T-helper 17 cell (primary cell): ENCODE data around the gene CASKIN2. TPM values are rescaled to one million over a fixed set of nuclear protein-coding genes. Genes with fewer than 3 reads are reported as not detected.

Experiments
- ATAC-seq: fragments of 150-1000 bp; cut with Tn5 transposase; 2 replicates; pipeline ENCODE4 v1.10.0; 2021; ENCODE audit warnings: mild to moderate bottlenecking, moderate library complexity
- DNase-seq, 3 donors: peaks; one replicate each; pipeline versions ENCODE4 v3.0.0 to v3.0.0-alpha.2; 2020 to 2021
- H3K9me3 ChIP-seq: one replicate; pipeline ENCODE4 v1.7.0; 2013; ENCODE audit warnings: low read length, mild to moderate bottlenecking; ENCODE audit not compliant: control insufficient read depth, poor library complexity, severe bottlenecking
- H3K27ac Mint-ChIP-seq: one replicate; pipeline ENCODE4 v1.8.0; 2022; ENCODE audit warnings: mild to moderate bottlenecking, moderate library complexity, mixed read lengths
- H3K27me3 Mint-ChIP-seq: one replicate; pipeline ENCODE4 v1.8.0; 2022; ENCODE audit warnings: mixed read lengths
- H3K36me3 Mint-ChIP-seq: one replicate; pipeline ENCODE4 v1.8.0; 2022; ENCODE audit warnings: low read depth, mixed read lengths
- H3K4me1 Mint-ChIP-seq: one replicate; pipeline ENCODE4 v1.8.0; 2022; ENCODE audit warnings: mild to moderate bottlenecking, mixed read lengths
- H3K4me3 Mint-ChIP-seq: one replicate; pipeline ENCODE4 v1.8.0; 2022; ENCODE audit warnings: mild to moderate bottlenecking, moderate library complexity, mixed read lengths
- total RNA-seq, 4 donors: library from RNA in 2 of 4; stranded (reverse) in 2 of 4; gene quantifications; one replicate each; pipeline ENCODE4 v1.2.3 and lab custom pipeline; 2022 to 2026

CASKIN2 gene
- total RNA-seq, 2 donors from 2014 or later: 0.08 to 0.40 TPM

GRCh38 chr17:75553295-75554110 is 38.2 kb upstream of the CASKIN2 start:
- DNase-seq (no peak), ATAC-seq (no peak)
- H3K27ac Mint-ChIP-seq: no peak overlapping the region
- no peak overlapping the region for H3K4me3 Mint-ChIP-seq
- no peaks in the 10 kb centered on the region for H3K27me3 Mint-ChIP-seq
- H3K36me3 Mint-ChIP-seq: no peaks in the 10 kb centered on the region
- no peaks in the 10 kb centered on the region for H3K4me1 Mint-ChIP-seq
- H3K9me3 ChIP-seq: no peaks in the 10 kb centered on the region

GRCh38 chr17:75552425-75553294 is 37.3 kb upstream of the CASKIN2 start:
- Mint-ChIP-seq H3K27ac (no peak overlapping the region), H3K27me3 (no peaks in the 10 kb centered on the region)
- ATAC-seq: no peak

GRCh38 chr17:75551266-75551665 is 35.9 kb upstream of the CASKIN2 start:
- H3K9me3 ChIP-seq: no peaks in the 10 kb centered on the region
- Mint-ChIP-seq H3K4me1 (peaks cover 1% of the 10 kb centered on the region), H3K27me3 (no peaks in the 10 kb centered on the region), H3K4me3 (no peak overlapping the region), H3K27ac (no peak overlapping the region), H3K36me3 (no peaks in the 10 kb centered on the region)
- ATAC-seq: no peak
- no peak for DNase-seq

More at GRCh38 chr17:75552425-75553294, 37.3 kb upstream of the CASKIN2 start:
- Mint-ChIP-seq H3K4me3 (no peak overlapping the region), H3K4me1 (no peaks in the 10 kb centered on the region), H3K36me3 (no peaks in the 10 kb centered on the region)
- DNase-seq: no peak
- no peaks in the 10 kb centered on the region for H3K9me3 ChIP-seq

GRCh38 chr17:75550139-75550465 is 34.8 kb upstream of the CASKIN2 start:
- no peak overlapping the region for H3K27ac Mint-ChIP-seq

GRCh38 chr17:75549246-75550138 is 34.2 kb upstream of the CASKIN2 start:
- Mint-ChIP-seq H3K4me3 (no peak overlapping the region), H3K27me3 (no peaks in the 10 kb centered on the region), H3K4me1 (peaks cover 4% of the 10 kb centered on the region), H3K27ac (no peak overlapping the region), H3K36me3 (no peaks in the 10 kb centered on the region)
- DNase-seq: no peak
- no peaks in the 10 kb centered on the region for H3K9me3 ChIP-seq
- ATAC-seq: no peak

More at GRCh38 chr17:75550139-75550465, 34.8 kb upstream of the CASKIN2 start:
- Mint-ChIP-seq H3K36me3 (no peaks in the 10 kb centered on the region), H3K4me1 (peaks cover 4% of the 10 kb centered on the region), H3K4me3 (no peak overlapping the region), H3K27me3 (no peaks in the 10 kb centered on the region)
- no peaks in the 10 kb centered on the region for H3K9me3 ChIP-seq
- no peak for DNase-seq
- ATAC-seq: no peak

- no peak for DNase-seq
- Mint-ChIP-seq H3K4me1 (peaks cover 4% of the 10 kb centered on the region), H3K27me3 (no peaks in the 10 kb centered on the region), H3K36me3 (no peaks in the 10 kb centered on the region), H3K4me3 (no peak overlapping the region), H3K27ac (no peak overlapping the region)
- ATAC-seq: no peak
- no peaks in the 10 kb centered on the region for H3K9me3 ChIP-seq
Measured at GRCh38 chr17:75548813-75549212, 33.5 kb upstream of the CASKIN2 start.

- H3K4me1 Mint-ChIP-seq: peaks cover 6% of the 10 kb centered on the region
- no peak overlapping the region for H3K27ac Mint-ChIP-seq
- H3K9me3 ChIP-seq: no peaks in the 10 kb centered on the region
- DNase-seq (no peak), ATAC-seq (no peak)
- no peaks in the 10 kb centered on the region for H3K36me3 Mint-ChIP-seq
- no peak overlapping the region for H3K4me3 Mint-ChIP-seq
- H3K27me3 Mint-ChIP-seq: no peaks in the 10 kb centered on the region
Measured at GRCh38 chr17:75547091-75547490, 31.8 kb upstream of the CASKIN2 start.

- H3K4me3 Mint-ChIP-seq: no peak overlapping the region
- no peak overlapping the region for H3K27ac Mint-ChIP-seq
- no peak for ATAC-seq
- H3K36me3 Mint-ChIP-seq: no peaks in the 10 kb centered on the region
- DNase-seq: no peak
- no peaks in the 10 kb centered on the region for H3K9me3 ChIP-seq
- peaks cover 9% of the 10 kb centered on the region for H3K4me1 Mint-ChIP-seq
- H3K27me3 Mint-ChIP-seq: no peaks in the 10 kb centered on the region
Measured at GRCh38 chr17:75546181-75546580, 30.8 kb upstream of the CASKIN2 start.

- no peaks in the 10 kb centered on the region for H3K36me3 Mint-ChIP-seq
- no peaks in the 10 kb centered on the region for H3K27me3 Mint-ChIP-seq
- H3K9me3 ChIP-seq: no peaks in the 10 kb centered on the region
- DNase-seq: no peak
- H3K4me3 Mint-ChIP-seq: no peak overlapping the region
- peaks cover 15% of the 10 kb centered on the region for H3K4me1 Mint-ChIP-seq
- no peak for ATAC-seq
- no peak overlapping the region for H3K27ac Mint-ChIP-seq
Measured at GRCh38 chr17:75544250-75544649, 28.9 kb upstream of the CASKIN2 start.

- Mint-ChIP-seq H3K36me3 (no peaks in the 10 kb centered on the region), H3K4me1 (peaks cover 17% of the 10 kb centered on the region), H3K27me3 (no peaks in the 10 kb centered on the region), H3K27ac (no peak overlapping the region), H3K4me3 (no peak overlapping the region)
- no peaks in the 10 kb centered on the region for H3K9me3 ChIP-seq
- DNase-seq (no peak), ATAC-seq (no peak)
Measured at GRCh38 chr17:75542728-75543336, 27.5 kb upstream of the CASKIN2 start.

- no peak for ATAC-seq
- no peaks in the 10 kb centered on the region for H3K36me3 Mint-ChIP-seq
- H3K27me3 Mint-ChIP-seq: no peaks in the 10 kb centered on the region
- no peaks in the 10 kb centered on the region for H3K9me3 ChIP-seq
- no peak for DNase-seq
- H3K27ac Mint-ChIP-seq: no peak overlapping the region
- H3K4me1 Mint-ChIP-seq: peaks cover 17% of the 10 kb centered on the region
- no peak overlapping the region for H3K4me3 Mint-ChIP-seq
Measured at GRCh38 chr17:75542229-75542628, 26.9 kb upstream of the CASKIN2 start.

- no peaks in the 10 kb centered on the region for H3K27me3 Mint-ChIP-seq
- H3K36me3 Mint-ChIP-seq: no peaks in the 10 kb centered on the region
- peaks cover 15% of the 10 kb centered on the region for H3K4me1 Mint-ChIP-seq
- H3K4me3 Mint-ChIP-seq: no peak overlapping the region
- H3K27ac Mint-ChIP-seq: no peak overlapping the region
- no peak for ATAC-seq
- DNase-seq: no peak
- no peaks in the 10 kb centered on the region for H3K9me3 ChIP-seq
Measured at GRCh38 chr17:75540923-75541503, 25.7 kb upstream of the CASKIN2 start.
